IgD-negative memory B cell (primary cell): ENCODE measurements around the gene NEU3. TPM values are rescaled to one million over a fixed set of nuclear protein-coding genes. Genes with fewer than 3 reads are reported as not detected.
A peak's percentile ranks its signal among the peaks of the same experiment; 100 is the strongest.
"Not testable (repeated sequence)": the region's sequence is repeated elsewhere in the genome, so short reads cannot be mapped to it uniquely, and the experiment has no call there.

ENCODE experiments used
- H3K27ac Mint-ChIP-seq, 3 donors: one replicate each; pipeline ENCODE4 v1.8.0; 2020 to 2022; ENCODE audit warnings: mild to moderate bottlenecking in 3 of 3, mixed read lengths in 3 of 3, moderate library complexity in 1 of 3
- H3K27me3 Mint-ChIP-seq: one replicate; pipeline ENCODE4 v1.8.0; 2021; ENCODE audit warnings: mixed read lengths
- H3K36me3 Mint-ChIP-seq: one replicate; pipeline ENCODE4 v1.8.0; 2020; ENCODE audit warnings: mild to moderate bottlenecking, mixed read lengths
- H3K4me1 Mint-ChIP-seq, 3 donors: one replicate each; pipeline ENCODE4 v1.8.0; 2020 to 2022; ENCODE audit warnings: mixed read lengths in 3 of 3, mild to moderate bottlenecking in 1 of 3
- H3K4me3 Mint-ChIP-seq, 4 donors: one replicate each; pipeline ENCODE4 v1.8.0; 2020 to 2022; ENCODE audit warnings: mild to moderate bottlenecking in 4 of 4, mixed read lengths in 4 of 4, moderate library complexity in 3 of 4
- H3K9me3 Mint-ChIP-seq, 3 donors: one replicate each; pipeline ENCODE4 v1.8.0; 2020 to 2021; ENCODE audit warnings: mixed read lengths in 3 of 3, mild to moderate bottlenecking in 1 of 3
- polyA plus RNA-seq: library from polyadenylated mRNA; unstranded; fragments of 300-500 nt; fragmentation: Illumina TruSeq; gene quantifications from one replicate; pipeline ENCODE4 v1.2.3, GENCODE V29; 2021

The NEU3 gene
- polyA plus RNA-seq, 1 donor from 2014 or later, result 0.89 TPM

GRCh38 chr11:75049501-75050266 lies 61.0 kb downstream of the NEU3 start:
- Mint-ChIP-seq H3K4me3 (peak overlapping the region in 1 of 4 donors; percentile 29), H3K27ac (peak overlapping the region in 2 of 3 donors; percentile 67 to 71)

GRCh38 chr11:75050516-75050915 lies 61.8 kb downstream of the NEU3 start:
- no peaks in the 10 kb centered on the region for H3K27me3 Mint-ChIP-seq
- H3K9me3 Mint-ChIP-seq, result peaks cover 0 to 18% (median 6%) of the 10 kb centered on the region in 3 donors
- H3K4me1 Mint-ChIP-seq, result peaks cover 1 to 29% (median 16%) of the 10 kb centered on the region in 3 donors
- no peak overlapping the region for H3K4me3 Mint-ChIP-seq
- peaks cover 3% of the 10 kb centered on the region for H3K36me3 Mint-ChIP-seq
- peak overlapping the region in 1 of 3 donors; percentile 57 for H3K27ac Mint-ChIP-seq

More at GRCh38 chr11:75049501-75050266, 61.0 kb downstream of the NEU3 start:
- Mint-ChIP-seq H3K4me1 (peaks cover 1 to 29% (median 16%) of the 10 kb centered on the region in 3 donors), H3K9me3 (peaks cover 0 to 18% (median 6%) of the 10 kb centered on the region in 3 donors)
- not testable (repeated sequence) for H3K36me3 Mint-ChIP-seq, H3K27me3 Mint-ChIP-seq

GRCh38 chr11:75051043-75051442 lies 62.3 kb downstream of the NEU3 start:
- Mint-ChIP-seq H3K4me3 (peak overlapping the region in 1 of 4 donors; percentile 43), H3K27me3 (no peaks in the 10 kb centered on the region), H3K4me1 (peaks cover 1 to 29% (median 16%) of the 10 kb centered on the region in 3 donors), H3K27ac (no peak overlapping the region), H3K9me3 (peaks cover 0 to 18% (median 6%) of the 10 kb centered on the region in 3 donors), H3K36me3 (peaks cover 3% of the 10 kb centered on the region)

- peaks cover 1 to 29% (median 16%) of the 10 kb centered on the region in 3 donors for H3K4me1 Mint-ChIP-seq
- H3K27ac Mint-ChIP-seq, result no peak overlapping the region
- H3K9me3 Mint-ChIP-seq, result peaks cover 0 to 18% (median 6%) of the 10 kb centered on the region in 3 donors
- no peak overlapping the region for H3K4me3 Mint-ChIP-seq
- H3K27me3 Mint-ChIP-seq, result no peaks in the 10 kb centered on the region
- peaks cover 3% of the 10 kb centered on the region for H3K36me3 Mint-ChIP-seq
Measured at GRCh38 chr11:75052457-75052856, 63.7 kb downstream of the NEU3 start.

- Mint-ChIP-seq H3K27ac (no peak overlapping the region), H3K4me1 (peaks cover 0 to 4% (median under 1%) of the 10 kb centered on the region in 3 donors), H3K36me3 (peaks cover 3% of the 10 kb centered on the region), H3K27me3 (peaks cover 6% of the 10 kb centered on the region), H3K4me3 (no peak overlapping the region), H3K9me3 (peaks cover 1 to 18% (median 6%) of the 10 kb centered on the region in 3 donors)
Measured at GRCh38 chr11:75055511-75055910, 66.8 kb downstream of the NEU3 start.

- Mint-ChIP-seq H3K4me1 (peaks cover 0 to 4% (median 0%) of the 10 kb centered on the region in 3 donors), H3K36me3 (peaks cover 3% of the 10 kb centered on the region)
Measured at GRCh38 chr11:75056814-75057213, 68.1 kb downstream of the NEU3 start.

GRCh38 chr11:75059299-75059698 lies 70.6 kb downstream of the NEU3 start:
- Mint-ChIP-seq H3K4me1 (no peaks in the 10 kb centered on the region), H3K27me3 (peaks cover 9% of the 10 kb centered on the region), H3K9me3 (peaks cover 0 to 1% (median 0%) of the 10 kb centered on the region in 3 donors), H3K36me3 (no peaks in the 10 kb centered on the region), H3K27ac (no peak overlapping the region), H3K4me3 (no peak overlapping the region)

More at GRCh38 chr11:75056814-75057213, 68.1 kb downstream of the NEU3 start:
- Mint-ChIP-seq H3K9me3 (peaks cover 1 to 18% (median 6%) of the 10 kb centered on the region in 3 donors), H3K27me3 (peaks cover 7% of the 10 kb centered on the region), H3K27ac (no peak overlapping the region), H3K4me3 (no peak overlapping the region)

- Mint-ChIP-seq H3K27me3 (peaks cover 15% of the 10 kb centered on the region), H3K4me1 (no peaks in the 10 kb centered on the region), H3K4me3 (no peak overlapping the region), H3K36me3 (peaks cover 3% of the 10 kb centered on the region), H3K27ac (no peak overlapping the region), H3K9me3 (no peaks in the 10 kb centered on the region)
Measured at GRCh38 chr11:75063741-75064314, 75.1 kb downstream of the NEU3 start.

GRCh38 chr11:75066061-75066460 lies 77.3 kb downstream of the NEU3 start:
- H3K36me3 Mint-ChIP-seq, result peaks cover 4% of the 10 kb centered on the region
- H3K27ac Mint-ChIP-seq, result no peak overlapping the region
- H3K4me3 Mint-ChIP-seq, result no peak overlapping the region
- peaks cover 9% of the 10 kb centered on the region for H3K27me3 Mint-ChIP-seq
- H3K4me1 Mint-ChIP-seq, result peaks cover 0 to 2% (median 0%) of the 10 kb centered on the region in 3 donors
- H3K9me3 Mint-ChIP-seq, result no peaks in the 10 kb centered on the region

Other genes with a start within 250 kb of the NEU3 start
- 1.1 TPM for gene RNF169, start 240.1 kb upstream of the NEU3 start, polyA plus RNA-seq
- 4.8 TPM for gene XRRA1, start 39.8 kb upstream of the NEU3 start, polyA plus RNA-seq
- gene SPCS2, start 39.7 kb upstream of the NEU3 start, polyA plus RNA-seq, result 322 TPM
- not detected for gene OR2AT4, start 107.9 kb downstream of the NEU3 start, polyA plus RNA-seq
- not detected for gene SLCO2B1, start 162.2 kb downstream of the NEU3 start, polyA plus RNA-seq